Measurements from ENCODE around the gene IL17B. TPM values are rescaled to one million over a fixed set of nuclear protein-coding genes. Genes with fewer than 3 reads are reported as not detected.

Gene IL17B
- total RNA-seq, 1 experiment from 2014 or later = not detected

GRCh38 chr5:149367972-149368645 is 11.0 kb downstream of the IL17B start:
- Histone ChIP-seq H3K4me1 (replicated peaks; ENCODE audit: insufficient read depth) (no peaks in the 10 kb centered on the region), H3K79me2 (ENCODE audit: low read depth) (no peaks in the 10 kb centered on the region), H3F3A (ENCODE audit: insufficient read depth, low read depth) (peaks cover 8% of the 10 kb centered on the region; the same call in 1 of the 2 replicates), H3K27ac (no peak overlapping the region), H3K27me3 (ENCODE audit: insufficient read depth, low read depth) (no peaks in the 10 kb centered on the region), H4K20me1 (ENCODE audit: insufficient read depth) (no peaks in the 10 kb centered on the region), H2AFZ (no peak overlapping the region), H3K9me3 (ENCODE audit: insufficient read depth, low read depth) (no peaks in the 10 kb centered on the region), H3K9me2 (ENCODE audit: insufficient read depth) (no peaks in the 10 kb centered on the region), H3K4me3 (no peak overlapping the region), H3K4me2 (no peak overlapping the region), H3K36me3 (ENCODE audit: low read depth) (no peaks in the 10 kb centered on the region)
- POLR2A ChIA-PET (ENCODE audit: unreplicated experiment) = interaction anchor here (0.6 kb wide), 1 partner anchor 197 kb away, joined by 3 read pairs; no protein-coding TSS in a partner anchor
- no TSS peak for BruUV-seq (replicated peaks)
- CTCF ChIA-PET = interaction anchor here (0.7 to 2.0 kb wide), 9 partner anchors 10 to 251 kb away, joined by 3 to 12 read pairs (median 4); partner anchors contain the start of genes GRPEL2 and PCYOX1L
- no peak for DNase-seq
- intact Hi-C loops (cut with micrococcal nuclease; ENCODE audit: unreplicated experiment) = loop anchor here (1.0 to 5.0 kb wide), 7 partner anchors 51 to 461 kb away; partner anchors contain the start of gene AFAP1L1
- TF ChIP-seq CTCF (conservative IDR thresholded peaks at IDR 0.05) (no peak), EZH2 (IDR thresholded peaks at IDR 0.05; ENCODE audit: low read depth) (no peak)

- intact Hi-C loops (cut with micrococcal nuclease; ENCODE audit: unreplicated experiment) = loop anchor here (1.0 to 5.0 kb wide), 7 partner anchors 50 to 461 kb away; partner anchors contain the start of gene AFAP1L1
- H2AFZ ChIP-seq = no peak overlapping the region
- H3K27ac ChIP-seq = no peak overlapping the region
- DNase-seq = peak; percentile 64 to 76
- H3F3A ChIP-seq (ENCODE audit: insufficient read depth, low read depth) = peaks cover 8% of the 10 kb centered on the region; the same call in 1 of the 2 replicates
- no peak overlapping the region for H3K4me3 ChIP-seq
- no peak overlapping the region for H3K4me2 ChIP-seq
- H3K27me3 ChIP-seq (ENCODE audit: insufficient read depth, low read depth) = no peaks in the 10 kb centered on the region
- H4K20me1 ChIP-seq (ENCODE audit: insufficient read depth) = no peaks in the 10 kb centered on the region
- no TSS peak for BruUV-seq (replicated peaks)
- no peaks in the 10 kb centered on the region for H3K9me3 ChIP-seq (ENCODE audit: insufficient read depth, low read depth)
- no peaks in the 10 kb centered on the region for H3K79me2 ChIP-seq (ENCODE audit: low read depth)
- H3K36me3 ChIP-seq (ENCODE audit: low read depth) = no peaks in the 10 kb centered on the region
- no peaks in the 10 kb centered on the region for H3K9me2 ChIP-seq (ENCODE audit: insufficient read depth)
- peak; percentile 84 for TF ChIP-seq CTCF (conservative IDR thresholded peaks at IDR 0.05)
- no peak for TF ChIP-seq EZH2 (IDR thresholded peaks at IDR 0.05; ENCODE audit: low read depth)
- no peaks in the 10 kb centered on the region for H3K4me1 ChIP-seq (replicated peaks; ENCODE audit: insufficient read depth)
- CTCF ChIA-PET = interaction anchor here (0.7 to 2.0 kb wide), 12 partner anchors 10 to 405 kb away, joined by 3 to 12 read pairs (median 3); partner anchors contain the start of genes GRPEL2 and PCYOX1L
- POLR2A ChIA-PET (ENCODE audit: unreplicated experiment) = interaction anchor here (0.6 to 0.7 kb wide), 2 partner anchors 9 to 198 kb away, joined by 3 to 8 read pairs; partner anchors contain the start of gene PCYOX1L
Measured at GRCh38 chr5:149367249-149367971, 11.7 kb downstream of the IL17B start.

GRCh38 chr5:149366169-149366729 is 12.8 kb downstream of the IL17B start:
- H3K4me3 ChIP-seq = no peak overlapping the region
- H3K27ac ChIP-seq = no peak overlapping the region
- H3K79me2 ChIP-seq (ENCODE audit: low read depth) = no peaks in the 10 kb centered on the region
- no peaks in the 10 kb centered on the region for H3K9me3 ChIP-seq (ENCODE audit: insufficient read depth, low read depth)
- no peak for DNase-seq
- H3K4me1 ChIP-seq (replicated peaks; ENCODE audit: insufficient read depth) = no peaks in the 10 kb centered on the region
- H3K9me2 ChIP-seq (ENCODE audit: insufficient read depth) = no peaks in the 10 kb centered on the region
- no peak overlapping the region for H3K4me2 ChIP-seq
- H3K27me3 ChIP-seq (ENCODE audit: insufficient read depth, low read depth) = no peaks in the 10 kb centered on the region
- CTCF ChIA-PET = interaction anchor here (0.9 to 2.0 kb wide), 4 partner anchors 8 to 73 kb away, joined by 3 to 11 read pairs (median 4); partner anchors contain the start of gene PCYOX1L
- no peaks in the 10 kb centered on the region for H4K20me1 ChIP-seq (ENCODE audit: insufficient read depth)
- POLR2A ChIA-PET (ENCODE audit: unreplicated experiment) = no interaction called here
- no peak overlapping the region for H2AFZ ChIP-seq
- H3K36me3 ChIP-seq (ENCODE audit: low read depth) = no peaks in the 10 kb centered on the region
- H3F3A ChIP-seq (ENCODE audit: insufficient read depth, low read depth) = peaks cover 8% of the 10 kb centered on the region; the same call in 1 of the 2 replicates
- intact Hi-C loops (cut with micrococcal nuclease; ENCODE audit: unreplicated experiment) = loop anchor here (2.0 to 5.0 kb wide), 5 partner anchors 66 to 463 kb away; partner anchors contain the start of gene AFAP1L1
- TF ChIP-seq CTCF (conservative IDR thresholded peaks at IDR 0.05) (no peak), EZH2 (IDR thresholded peaks at IDR 0.05; ENCODE audit: low read depth) (no peak)
- no TSS peak for BruUV-seq (replicated peaks)
